Amniotic stem cell (primary cell): ENCODE data around the gene SERPINB11.
A peak's percentile ranks its signal among the peaks of the same experiment; 100 is the strongest.
"Not testable (repeated sequence)": the region's sequence is repeated elsewhere in the genome, so short reads cannot be mapped to it uniquely, and the experiment has no call there.

Experiments used
- DNase-seq: peaks from one replicate; lab custom pipeline; 2025; lab: John Stamatoyannopoulos, UW

SERPINB11 gene

GRCh38 chr18:63702660-63703059 lies at the start of gene SERPINB11:
Gene SERPINB11 (plus strand): TSS chr18:63702960. CDS start chr18:63710194, 7,234 bp downstream.
- no peak for DNase-seq

- DNase-seq, result not testable (repeated sequence)
These were observed 43.8 kb upstream of the SERPINB11 start for GRCh38 chr18:63658920-63659319.

- not testable (repeated sequence) for DNase-seq
These were observed 41.0 kb upstream of the SERPINB11 start, which contains the start of gene SERPINB3 for GRCh38 chr18:63661750-63662149. Gene SERPINB3 (minus strand): TSS chr18:63661893. CDS start chr18:63661216, 677 bp downstream.

GRCh38 chr18:63664571-63664970 lies 38.2 kb upstream of the SERPINB11 start:
- DNase-seq, result no peak

GRCh38 chr18:63676526-63677323 lies 26.0 kb upstream of the SERPINB11 start:
- DNase-seq, result no peak

GRCh38 chr18:63677500-63678225 lies 25.1 kb upstream of the SERPINB11 start:
- no peak for DNase-seq

GRCh38 chr18:63679820-63680606 lies 22.7 kb upstream of the SERPINB11 start:
- no peak for DNase-seq

GRCh38 chr18:63681449-63682340 lies 21.1 kb upstream of the SERPINB11 start:
- DNase-seq, result no peak

GRCh38 chr18:63683152-63683551 lies 19.6 kb upstream of the SERPINB11 start:
- peak; percentile 74 for DNase-seq

GRCh38 chr18:63683890-63684289 lies 18.9 kb upstream of the SERPINB11 start:
- DNase-seq, result no peak

- no peak for DNase-seq
These were observed 18.0 kb upstream of the SERPINB11 start for GRCh38 chr18:63684718-63685117.

- no peak for DNase-seq
These were observed 15.9 kb upstream of the SERPINB11 start for GRCh38 chr18:63686871-63687270.

GRCh38 chr18:63689064-63689463 lies 13.7 kb upstream of the SERPINB11 start:
- DNase-seq, result no peak

- DNase-seq, result no peak
These were observed 5.6 kb upstream of the SERPINB11 start for GRCh38 chr18:63697097-63697660.

GRCh38 chr18:63700501-63700900 lies 2.3 kb upstream of the SERPINB11 start:
- no peak for DNase-seq

- no peak for DNase-seq
These were observed 808 bp upstream of the SERPINB11 start for GRCh38 chr18:63701952-63702351.

- DNase-seq, result no peak
These were observed 2.6 kb downstream of the SERPINB11 start for GRCh38 chr18:63705401-63705800.

GRCh38 chr18:63707816-63708215 lies 5.1 kb downstream of the SERPINB11 start:
- no peak for DNase-seq

- peak; percentile 31 for DNase-seq
These were observed 5.9 kb downstream of the SERPINB11 start for GRCh38 chr18:63708650-63709049.

GRCh38 chr18:63725682-63726480 lies 23.1 kb downstream of the SERPINB11 start:
- no peak for DNase-seq
